Measurements from ENCODE around the gene WDHD1. TPM values are rescaled to one million over a fixed set of nuclear protein-coding genes. Genes with fewer than 3 reads are reported as not detected.

WDHD1 gene
- total and polyA plus RNA-seq, 2 of the 4 experiments (the other 2 are of a cell fraction) = 4.4 to 13.1 TPM

DNA sequence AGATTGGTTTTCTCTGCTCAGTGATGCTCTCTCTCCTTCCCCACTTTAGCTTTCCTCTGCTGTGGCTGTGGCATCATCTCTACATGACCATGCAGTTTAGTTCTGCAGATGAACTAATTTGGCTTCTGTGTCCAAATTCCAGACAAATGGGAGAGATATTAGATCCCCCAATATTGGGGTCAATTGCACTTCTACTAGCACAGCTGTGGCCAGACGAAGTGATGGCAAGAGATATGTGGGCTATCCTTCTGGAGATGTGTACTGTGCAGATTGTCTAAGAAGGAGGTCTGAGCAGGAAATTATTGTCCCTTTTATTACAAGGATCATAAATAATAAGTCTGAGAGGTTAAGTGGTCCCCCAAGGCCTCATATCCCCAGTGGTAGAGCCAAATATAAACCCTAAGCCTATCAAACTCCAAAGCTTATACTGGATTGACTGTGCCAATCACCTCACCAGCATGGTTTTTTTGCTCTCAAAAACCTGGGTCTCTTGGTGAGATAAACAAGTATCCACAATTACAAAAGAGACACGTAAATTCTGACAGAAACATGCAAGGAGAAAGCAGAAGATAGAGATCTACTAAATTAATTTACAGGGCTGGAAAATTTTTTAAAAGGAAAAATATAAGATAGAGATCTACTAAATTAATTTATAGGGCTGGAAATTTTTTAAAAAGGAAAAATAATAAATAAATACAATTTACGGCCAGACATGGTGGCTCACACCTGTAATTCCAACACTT, 95.1 kb downstream of the WDHD1 start:
- DNase-seq (no peak), ATAC-seq (ENCODE audit: low read depth) (no peak)
- H4K8ac ChIP-seq (ENCODE audit: low read depth in 2 of 2, low read length in 2 of 2) = no peak overlapping the region
- no peaks in the 10 kb centered on the region for H3K27me3 ChIP-seq (ENCODE audit: control insufficient read depth, insufficient read depth, low read length)
- no peak overlapping the region for H3K56ac ChIP-seq (ENCODE audit: extremely low read depth, insufficient read depth, low read length)
- H3K4me2 ChIP-seq (ENCODE audit: low read depth, low read length) = no peak overlapping the region
- no peak overlapping the region for H3K14ac ChIP-seq (replicated peaks; ENCODE audit: low read depth, low read length)
- H3K4me3 ChIP-seq (ENCODE audit: insufficient read depth, low read depth, low read length) = no peak overlapping the region
- H2BK15ac ChIP-seq (ENCODE audit: low read depth, low read length) = no peak overlapping the region
- no peaks in the 10 kb centered on the region for H3K9me3 ChIP-seq (ENCODE audit: control insufficient read depth, insufficient read depth, low read length)
- no peak overlapping the region for H2AK9ac ChIP-seq (replicated peaks; ENCODE audit: low read depth, low read length, poor library complexity)
- dilution Hi-C loops (cut with HindIII; ENCODE audit: low sequenced_read_pairs, unreplicated experiment) (no loop called here), intact Hi-C loops (cut with micrococcal nuclease) (no loop called here), in situ Hi-C loops (cut with MboI; ENCODE audit: low sequenced_read_pairs) (no loop called here)
- POLR2A ChIA-PET (ENCODE audit: unreplicated experiment) = no interaction called here
- no peaks in the 10 kb centered on the region for H4K20me1 ChIP-seq (ENCODE audit: insufficient read depth, low read length)
- H3K23ac ChIP-seq (ENCODE audit: low read depth, low read length) = no peak overlapping the region
- no peak overlapping the region for H2BK20ac ChIP-seq (ENCODE audit: low read depth, low read length)
- no peak for TF ChIP-seq RFX5 (IDR thresholded peaks at IDR 0.05; ENCODE audit: low read depth, low read length)
- TF ChIP-seq FOS (IDR thresholded peaks at IDR 0.05; ENCODE audit: low read depth, low read length) = no peak
- no peak for TF ChIP-seq POLR2A (IDR thresholded peaks at IDR 0.05; ENCODE audit: low read depth, low read length)
- TF ChIP-seq, protein P1, sequence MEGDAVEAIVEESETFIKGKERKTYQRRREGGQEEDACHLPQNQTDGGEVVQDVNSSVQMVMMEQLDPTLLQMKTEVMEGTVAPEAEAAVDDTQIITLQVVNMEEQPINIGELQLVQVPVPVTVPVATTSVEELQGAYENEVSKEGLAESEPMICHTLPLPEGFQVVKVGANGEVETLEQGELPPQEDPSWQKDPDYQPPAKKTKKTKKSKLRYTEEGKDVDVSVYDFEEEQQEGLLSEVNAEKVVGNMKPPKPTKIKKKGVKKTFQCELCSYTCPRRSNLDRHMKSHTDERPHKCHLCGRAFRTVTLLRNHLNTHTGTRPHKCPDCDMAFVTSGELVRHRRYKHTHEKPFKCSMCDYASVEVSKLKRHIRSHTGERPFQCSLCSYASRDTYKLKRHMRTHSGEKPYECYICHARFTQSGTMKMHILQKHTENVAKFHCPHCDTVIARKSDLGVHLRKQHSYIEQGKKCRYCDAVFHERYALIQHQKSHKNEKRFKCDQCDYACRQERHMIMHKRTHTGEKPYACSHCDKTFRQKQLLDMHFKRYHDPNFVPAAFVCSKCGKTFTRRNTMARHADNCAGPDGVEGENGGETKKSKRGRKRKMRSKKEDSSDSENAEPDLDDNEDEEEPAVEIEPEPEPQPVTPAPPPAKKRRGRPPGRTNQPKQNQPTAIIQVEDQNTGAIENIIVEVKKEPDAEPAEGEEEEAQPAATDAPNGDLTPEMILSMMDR (conservative IDR thresholded peaks at IDR 0.05; ENCODE audit: low read depth, low read length) = no peak
- no peak for TF ChIP-seq MXI1 (IDR thresholded peaks at IDR 0.05; ENCODE audit: borderline replicate concordance, low read depth, low read length)
- TF ChIP-seq NFE2L2 (IDR thresholded peaks at IDR 0.05; ENCODE audit: low read depth, low read length) = no peak
- no peak for TF ChIP-seq CEBPB (IDR thresholded peaks at IDR 0.05; ENCODE audit: low read depth, low read length)
- no peak for TF ChIP-seq SMC3 (IDR thresholded peaks at IDR 0.05; ENCODE audit: low read depth, low read length)
- TF ChIP-seq BHLHE40 (IDR thresholded peaks at IDR 0.05; ENCODE audit: low read depth, low read length) = no peak
- TF ChIP-seq, protein P2, sequence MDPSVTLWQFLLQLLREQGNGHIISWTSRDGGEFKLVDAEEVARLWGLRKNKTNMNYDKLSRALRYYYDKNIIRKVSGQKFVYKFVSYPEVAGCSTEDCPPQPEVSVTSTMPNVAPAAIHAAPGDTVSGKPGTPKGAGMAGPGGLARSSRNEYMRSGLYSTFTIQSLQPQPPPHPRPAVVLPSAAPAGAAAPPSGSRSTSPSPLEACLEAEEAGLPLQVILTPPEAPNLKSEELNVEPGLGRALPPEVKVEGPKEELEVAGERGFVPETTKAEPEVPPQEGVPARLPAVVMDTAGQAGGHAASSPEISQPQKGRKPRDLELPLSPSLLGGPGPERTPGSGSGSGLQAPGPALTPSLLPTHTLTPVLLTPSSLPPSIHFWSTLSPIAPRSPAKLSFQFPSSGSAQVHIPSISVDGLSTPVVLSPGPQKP (IDR thresholded peaks at IDR 0.05; ENCODE audit: borderline replicate concordance, low read depth, low read length) = no peak
- TF ChIP-seq RAD21 (IDR thresholded peaks at IDR 0.05; ENCODE audit: low read length) = no peak
- TF ChIP-seq MAFK (IDR thresholded peaks at IDR 0.05; ENCODE audit: low read depth, low read length) = no peak
- TF ChIP-seq MAZ (IDR thresholded peaks at IDR 0.05; ENCODE audit: borderline replicate concordance, low read depth, low read length) = no peak
- no peak for TF ChIP-seq CHD1 (IDR thresholded peaks at IDR 0.05; ENCODE audit: low read depth, low read length)
- no peak for TF ChIP-seq RCOR1 (IDR thresholded peaks at IDR 0.05; ENCODE audit: insufficient replicate concordance, low read length)
- TF ChIP-seq, protein P3, sequence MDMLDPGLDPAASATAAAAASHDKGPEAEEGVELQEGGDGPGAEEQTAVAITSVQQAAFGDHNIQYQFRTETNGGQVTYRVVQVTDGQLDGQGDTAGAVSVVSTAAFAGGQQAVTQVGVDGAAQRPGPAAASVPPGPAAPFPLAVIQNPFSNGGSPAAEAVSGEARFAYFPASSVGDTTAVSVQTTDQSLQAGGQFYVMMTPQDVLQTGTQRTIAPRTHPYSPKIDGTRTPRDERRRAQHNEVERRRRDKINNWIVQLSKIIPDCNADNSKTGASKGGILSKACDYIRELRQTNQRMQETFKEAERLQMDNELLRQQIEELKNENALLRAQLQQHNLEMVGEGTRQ (IDR thresholded peaks at IDR 0.05; ENCODE audit: low read depth, low read length) = no peak
- H3K27ac ChIP-seq (ENCODE audit: insufficient read depth, low read length) = no peak overlapping the region
- H2AFZ ChIP-seq (replicated peaks; ENCODE audit: low read length, poor library complexity) = no peak overlapping the region
- no peak overlapping the region for H2AK5ac ChIP-seq (ENCODE audit: low read depth, low read length)
- H2BK120ac ChIP-seq (ENCODE audit: low read depth, low read length) = no peak overlapping the region
- no peaks in the 10 kb centered on the region; the same call in 1 of the 2 replicates for H3K9me1 ChIP-seq (ENCODE audit: insufficient read depth, low read length)
- no peak overlapping the region for H4K91ac ChIP-seq (ENCODE audit: insufficient read depth, low read depth, low read length)
- H3K4me1 ChIP-seq (ENCODE audit: control insufficient read depth, insufficient read depth, low read length) = no peaks in the 10 kb centered on the region
- no CpG with 5 or more reads among the region's 3 CpGs for WGBS, 2 experiments (ENCODE audit: extremely low coverage in 2 of 2, insufficient read length in 1 of 2)
- H3K79me1 ChIP-seq (ENCODE audit: low read depth in 1 of 2, low read length in 2 of 2) = no peaks in the 10 kb centered on the region
- H4K5ac ChIP-seq (ENCODE audit: low read depth, low read length) = no peak overlapping the region
- no peaks in the 10 kb centered on the region; the same call in 1 of the 2 replicates for H3K36me3 ChIP-seq (ENCODE audit: control insufficient read depth, insufficient read depth, low read length)
- H2BK5ac ChIP-seq (ENCODE audit: low read depth, low read length, poor library complexity, severe bottlenecking) = no peak overlapping the region
- no peak overlapping the region for H3K18ac ChIP-seq (ENCODE audit: low read depth, low read length)
- H3K4ac ChIP-seq (ENCODE audit: low read depth, low read length) = no peak overlapping the region
- no TSS peak for BruUV-seq (replicated peaks)
- CTCF ChIA-PET = no interaction called here
- H3K9ac ChIP-seq (ENCODE audit: low read depth, low read length) = no peak overlapping the region

Data from IMR-90 (cell line).